HepG2 (cell line): ENCODE measurements around the gene PNKD. TPM values are rescaled to one million over a fixed set of nuclear protein-coding genes. Genes with fewer than 3 reads are reported as not detected.
A peak's percentile ranks its signal among the peaks of the same experiment; 100 is the strongest.

Source experiments
- ARID4A ChIP-seq: sonication (generic); formaldehyde crosslinking; IDR thresholded peaks from 2 replicates; pipeline ENCODE4 v1.5.0; 2020; ENCODE audit warnings: mild to moderate bottlenecking, missing genetic modification reagents, borderline replicate concordance
- DPF2 ChIP-seq: sonication (generic); formaldehyde crosslinking; IDR thresholded peaks from 2 replicates; pipeline ENCODE4 v1.4.0; 2020; ENCODE audit warnings: mild to moderate bottlenecking, low read depth, missing genetic modification reagents, borderline replicate concordance
- EZH2 ChIP-seq: conservative IDR thresholded peaks from 2 replicates; pipeline ENCODE4 v1.6.1; 2012; ENCODE audit warnings: mild to moderate bottlenecking, low read depth, low read length, moderate library complexity
- IRF9 ChIP-seq: sonication (generic); formaldehyde crosslinking; IDR thresholded peaks from 2 replicates; pipeline ENCODE4 v1.8.0; 2022; ENCODE audit warnings: missing genetic modification reagents, mild to moderate bottlenecking, borderline replicate concordance
- KDM5A ChIP-seq: fragments of 200-600 bp; sonication (generic); IDR thresholded peaks from 2 replicates; pipeline ENCODE4 v1.7.0; 2018; ENCODE audit warnings: antibody characterized with exemption, mild to moderate bottlenecking, low read length, borderline replicate concordance
- KLF9 ChIP-seq: IDR thresholded peaks from 2 replicates; pipeline ENCODE4 v1.6.1; 2016; ENCODE audit warnings: low read depth
- RBM39 ChIP-seq: fragments of 200-400 bp; formaldehyde crosslinking; IDR thresholded peaks from one replicate; pipeline ENCODE4 v1.6.1; 2018; ENCODE audit warnings: antibody characterized with exemption, mild to moderate bottlenecking, low read depth, low read length; ENCODE audit not compliant: poor library complexity, severe bottlenecking
- SAP130 ChIP-seq: IDR thresholded peaks from 2 replicates; pipeline ENCODE4 v1.6.1; 2016; ENCODE audit warnings: low read depth
- SIN3B ChIP-seq: fragments of 150-350 bp; IDR thresholded peaks from 2 replicates; pipeline ENCODE4 v1.6.1; 2014; ENCODE audit warnings: low read length
- THAP7 ChIP-seq: sonication (generic); formaldehyde crosslinking; IDR thresholded peaks from 2 replicates; pipeline ENCODE4 v1.8.1; 2023; ENCODE audit warnings: mild to moderate bottlenecking, missing genetic modification reagents
- ZBED4 ChIP-seq: sonication (generic); formaldehyde crosslinking; IDR thresholded peaks from 2 replicates; pipeline ENCODE4 v1.4.0; 2020; ENCODE audit warnings: missing genetic modification reagents, borderline replicate concordance
- ZNF253 ChIP-seq: sonication (generic); formaldehyde crosslinking; IDR thresholded peaks from 2 replicates; pipeline ENCODE4 v1.8.0; 2022; ENCODE audit warnings: mild to moderate bottlenecking, missing genetic modification reagents, borderline replicate concordance
- ZNF296 ChIP-seq: sonication (generic); formaldehyde crosslinking; conservative IDR thresholded peaks from 2 replicates; pipeline ENCODE4 v1.5.0; 2020; ENCODE audit warnings: mild to moderate bottlenecking, missing genetic modification reagents
- ZNF367 ChIP-seq: sonication (generic); formaldehyde crosslinking; IDR thresholded peaks from 2 replicates; pipeline ENCODE4 v1.4.0; 2020; ENCODE audit warnings: missing genetic modification reagents, borderline replicate concordance
- ZNF7 ChIP-seq: IDR thresholded peaks from 2 replicates; pipeline ENCODE4 v1.6.1; 2016; ENCODE audit warnings: missing biosample characterization, missing genetic modification reagents
- ZNF780A ChIP-seq: sonication (generic); formaldehyde crosslinking; IDR thresholded peaks from 2 replicates; pipeline ENCODE4 v1.8.0; 2022; ENCODE audit warnings: mild to moderate bottlenecking, missing genetic modification reagents, moderate library complexity
- ZNF841 ChIP-seq: sonication (generic); formaldehyde crosslinking; IDR thresholded peaks from 2 replicates; pipeline ENCODE4 v1.8.1; 2023; ENCODE audit warnings: missing genetic modification reagents, borderline replicate concordance
- polyA plus RNA-seq, 8 experiments: library from polyadenylated mRNA; depleted of rRNA in 3 of 8; stranded (reverse) in 7 of 8; unstranded in 1 of 8; fragments of >200 nt; fragmentation: Illumina TruSeq in 4 of 8; extraction: Trizol in 4 of 8; gene quantifications; 2 replicates each; pipeline versions ENCODE4 v1.2.1 to v1.2.3, GENCODE V29; 2011 to 2016; ENCODE audit warnings: low read depth in 4 of 8, missing spikeins in 1 of 8, mixed read lengths in 1 of 8; ENCODE audit not compliant: insufficient read depth in 1 of 8
- total RNA-seq, 5 experiments: library from RNA; depleted of rRNA; stranded (reverse); fragments of >200 nt; fragmentation: Illumina TruSeq; extraction: Trizol; gene quantifications; 2 replicates each; pipeline ENCODE4 v1.2.3, GENCODE V29; 2016; ENCODE audit warnings: low read depth in 1 of 5

PNKD gene
- total and polyA plus RNA-seq, 2 of the 13 experiments (the other 11 are each of a cell fraction or from before 2014, with no cell fraction given) = 55.9 to 80.4 TPM

GRCh38 chr2:218269900-218270720 is at the start of gene PNKD, which contains the start of gene AAMP (continued):
- peak; percentile 58; the same call in 1 of the 2 replicates for TF ChIP-seq KLF9 (CRISPR knock-in tag)
- no peak for TF ChIP-seq DPF2 (CRISPR knock-in tag)
- 0 out of 2 replicates have a peak, but pooled peaks have one; percentile 65 for TF ChIP-seq ZNF367 (CRISPR knock-in tag)
- TF ChIP-seq ZNF780A (CRISPR knock-in tag) = no peak
- TF ChIP-seq ZNF253 (CRISPR knock-in tag) = 0 out of 2 replicates have a peak, but pooled peaks have one; percentile 79
- peak; percentile 95 for TF ChIP-seq ARID4A (CRISPR knock-in tag)
- TF ChIP-seq ZNF841 (CRISPR knock-in tag) = no peak
- TF ChIP-seq RBM39 = peak; percentile 90
- TF ChIP-seq KDM5A = peak; percentile 82
- no peak for TF ChIP-seq EZH2
- TF ChIP-seq THAP7 (CRISPR knock-in tag) = 0 out of 2 replicates have a peak, but pooled peaks have one; percentile 3
- no peak for TF ChIP-seq ZNF296
- peak; percentile 75; the same call in 1 of the 2 replicates for TF ChIP-seq SIN3B
- TF ChIP-seq IRF9 = peak; percentile 92; the same call in 1 of the 2 replicates
- no peak for TF ChIP-seq ZNF7 (CRISPR knock-in tag)
- peak; percentile 86 for TF ChIP-seq SAP130 (CRISPR knock-in tag)
- peak; percentile 72; the same call in 1 of the 2 replicates for TF ChIP-seq ZBED4
